Common myeloid progenitor, CD34-positive (primary cell): ENCODE results near the gene WDR7.
A peak's percentile ranks its signal among the peaks of the same experiment; 100 is the strongest.

Experiments used
- CTCF ChIA-PET: fragments of 350-600 bp; sonication (Branson Sonifier 250); formaldehyde crosslinking; loops from one replicate; lab custom pipeline; 2021; ENCODE audit warnings: antibody characterized with exemption; lab: Charles Lee
- POLR2A ChIA-PET: fragments of 350-600 bp; sonication (Branson Sonifier 250); formaldehyde crosslinking; loops from one replicate; lab custom pipeline; 2021; ENCODE audit warnings: antibody characterized with exemption; lab: Charles Lee
- DNase-seq, 3 donors: peaks; one replicate each; pipeline versions ENCODE4 v3.0.0 to v3.0.0-alpha.2; 2013
- H3K27ac ChIP-seq, 2 experiments: 1 replicate in 1 of 2; 2 replicates in 1 of 2; pipeline ENCODE4 v1.7.0; 2013; ENCODE audit warnings: inconsistent platforms in 2 of 2, low read length in 2 of 2, mild to moderate bottlenecking in 2 of 2, low read depth in 1 of 2, moderate library complexity in 1 of 2; ENCODE audit not compliant: severe bottlenecking in 2 of 2, insufficient read depth in 1 of 2, poor library complexity in 1 of 2
- H3K27me3 ChIP-seq, 5 experiments: replicated peaks in 2 of 5; 1 replicate in 3 of 5; 2 replicates in 2 of 5; pipeline versions ENCODE4 v1.6.1 to v1.7.0; 2013; ENCODE audit warnings: low read length in 4 of 5, mild to moderate bottlenecking in 2 of 5, moderate library complexity in 2 of 5, inconsistent platforms in 1 of 5; ENCODE audit not compliant: insufficient read depth in 5 of 5, control insufficient read depth in 4 of 5
- H3K36me3 ChIP-seq, 4 experiments: 1 replicate in 2 of 4; 2 replicates in 2 of 4; pipeline versions ENCODE4 v1.6.1 to v1.7.0; 2013; ENCODE audit warnings: low read length in 3 of 4, control low read depth in 1 of 4, mild to moderate bottlenecking in 1 of 4; ENCODE audit not compliant: control insufficient read depth in 4 of 4, insufficient read depth in 4 of 4
- H3K4me1 ChIP-seq, 4 experiments: 1 replicate in 3 of 4; 2 replicates in 1 of 4; pipeline versions ENCODE4 v1.6.1 to v1.7.1; 2013; ENCODE audit warnings: low read length in 3 of 4, mild to moderate bottlenecking in 3 of 4, control low read depth in 1 of 4, inconsistent platforms in 1 of 4, moderate library complexity in 1 of 4; ENCODE audit not compliant: control insufficient read depth in 4 of 4, insufficient read depth in 4 of 4; ENCODE audit errors: control extremely low read depth in 1 of 4
- H3K4me3 ChIP-seq, 7 experiments: 1 replicate in 4 of 7; 2 replicates in 3 of 7; pipeline versions ENCODE4 v1.5.1 to v1.7.0; 2013; ENCODE audit warnings: mild to moderate bottlenecking in 7 of 7, low read length in 6 of 7, moderate library complexity in 6 of 7, inconsistent platforms in 2 of 7, low read depth in 2 of 7, control low read depth in 1 of 7; ENCODE audit not compliant: insufficient read depth in 4 of 7, control insufficient read depth in 1 of 7; ENCODE audit errors: extremely low read depth in 1 of 7
- H3K9me3 ChIP-seq, 5 experiments: 1 replicate in 4 of 5; 2 replicates in 1 of 5; pipeline versions ENCODE4 v1.6.1 to v1.7.1; 2013; ENCODE audit warnings: low read length in 4 of 5, mild to moderate bottlenecking in 2 of 5, inconsistent platforms in 1 of 5, low read depth in 1 of 5, moderate library complexity in 1 of 5; ENCODE audit not compliant: control insufficient read depth in 4 of 5, insufficient read depth in 2 of 5; ENCODE audit errors: control extremely low read depth in 1 of 5
- WGBS: methylation state at CpG from one replicate; pipeline ENCODE4 v1.1.5; 2013; ENCODE audit not compliant: insufficient coverage; 5-methylcytosine and 5-hydroxymethylcytosine counted together

The WDR7 gene

DNA sequence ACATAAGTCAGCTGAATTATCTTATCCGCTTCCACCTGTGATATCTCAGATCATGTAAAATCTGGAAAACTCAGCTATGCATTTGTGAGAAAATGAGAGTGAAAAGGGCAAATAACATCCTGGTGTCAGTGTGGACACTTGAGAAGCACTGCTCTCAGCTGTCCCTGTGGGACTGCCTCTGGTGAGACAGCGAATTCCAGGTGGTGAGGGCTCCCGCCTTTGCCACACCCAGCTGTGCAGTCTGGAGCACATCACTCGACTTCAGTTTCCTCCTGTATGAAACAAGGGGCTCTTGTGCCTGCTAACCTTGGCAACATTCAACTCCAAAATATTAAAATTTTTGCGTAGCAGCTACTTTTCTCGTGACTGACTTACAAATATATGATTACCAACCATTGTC lies 300.9 kb downstream of the WDR7 start:
- Histone ChIP-seq H3K4me1 (no peaks in the 10 kb centered on the region), H3K27me3 (no peaks in the 10 kb centered on the region), H3K36me3 (no peaks in the 10 kb centered on the region), H3K27ac (no peak overlapping the region), H3K9me3 (no peaks in the 10 kb centered on the region), H3K4me3 (no peak overlapping the region)
- POLR2A ChIA-PET = no interaction called here
- no peak for DNase-seq
- CTCF ChIA-PET = interaction anchor here (0.9 kb wide), 1 partner anchor 20 kb away, joined by 3 read pairs; no protein-coding TSS in a partner anchor
- WGBS = 95% methylated on average over 3 of the region's 6 CpGs

DNA sequence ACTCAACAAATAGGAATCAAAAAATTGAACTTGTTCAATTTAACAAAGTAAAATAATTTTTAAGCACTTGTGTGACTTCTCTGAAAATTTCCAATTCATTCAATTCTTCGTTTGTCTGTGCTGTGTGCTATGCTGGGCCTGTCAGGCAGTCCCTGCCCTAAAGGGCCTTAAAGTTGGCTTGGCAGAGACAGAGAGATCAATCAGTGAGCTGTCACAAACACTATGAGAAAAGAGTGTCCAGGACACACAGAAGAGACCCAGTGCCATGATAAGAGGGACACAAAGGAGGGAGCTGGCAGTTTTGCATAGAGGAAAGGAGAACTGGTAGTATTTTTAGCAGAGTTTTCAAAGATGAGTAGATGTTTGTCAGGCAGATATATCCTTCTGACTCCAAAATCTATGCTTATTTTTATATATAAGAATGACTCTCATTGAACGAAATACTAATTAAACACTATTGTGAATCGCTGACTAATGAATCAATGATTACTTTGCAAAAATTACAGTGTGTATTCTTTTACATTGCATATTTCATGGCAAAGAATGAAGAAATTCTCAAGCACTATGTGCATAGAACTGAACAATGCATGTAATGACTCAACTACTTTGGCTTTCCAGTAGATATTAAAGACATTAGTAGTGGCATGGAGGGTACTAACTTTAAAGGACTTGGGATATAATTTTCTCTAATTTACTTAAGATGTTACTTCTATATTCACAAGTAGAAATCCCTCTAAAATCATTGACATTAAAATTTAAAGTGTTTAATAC lies 302.5 kb downstream of the WDR7 start:
- Histone ChIP-seq H3K4me3 (no peak overlapping the region), H3K36me3 (no peaks in the 10 kb centered on the region), H3K27ac (no peak overlapping the region), H3K4me1 (no peaks in the 10 kb centered on the region), H3K27me3 (no peaks in the 10 kb centered on the region), H3K9me3 (no peaks in the 10 kb centered on the region)
- WGBS = 100% methylated on average over 1 of the region's 3 CpGs
- ChIA-PET POLR2A (no interaction called here), CTCF (no interaction called here)
- DNase-seq = no peak

DNA sequence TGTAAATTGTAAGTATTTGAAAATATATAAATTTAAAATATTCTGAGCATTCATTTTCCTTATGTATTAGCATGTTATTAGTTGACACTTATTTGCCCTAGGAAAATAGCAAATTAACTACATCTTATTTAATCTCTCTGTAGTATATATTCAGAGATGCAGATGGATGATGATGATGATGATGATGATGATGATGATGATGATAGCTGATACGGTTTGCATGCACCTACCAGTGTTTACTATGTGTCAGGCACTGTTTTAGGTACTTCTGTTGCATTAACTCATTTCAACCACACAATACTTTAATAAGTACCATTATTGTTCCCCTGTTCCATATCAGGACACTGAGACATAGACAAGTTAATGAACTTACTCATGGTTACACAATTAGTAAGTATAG lies 304.3 kb downstream of the WDR7 start:
- no peaks in the 10 kb centered on the region for H3K9me3 ChIP-seq
- no peak overlapping the region for H3K27ac ChIP-seq
- CTCF ChIA-PET = no interaction called here
- peaks cover 0 to 2% (median 1%) of the 10 kb centered on the region in 4 experiments for H3K36me3 ChIP-seq
- DNase-seq = no peak
- no CpG with 5 or more reads among the region's 1 CpG for WGBS
- no peak overlapping the region for H3K4me3 ChIP-seq
- no peaks in the 10 kb centered on the region for H3K4me1 ChIP-seq
- POLR2A ChIA-PET = no interaction called here
- no peaks in the 10 kb centered on the region for H3K27me3 ChIP-seq

DNA sequence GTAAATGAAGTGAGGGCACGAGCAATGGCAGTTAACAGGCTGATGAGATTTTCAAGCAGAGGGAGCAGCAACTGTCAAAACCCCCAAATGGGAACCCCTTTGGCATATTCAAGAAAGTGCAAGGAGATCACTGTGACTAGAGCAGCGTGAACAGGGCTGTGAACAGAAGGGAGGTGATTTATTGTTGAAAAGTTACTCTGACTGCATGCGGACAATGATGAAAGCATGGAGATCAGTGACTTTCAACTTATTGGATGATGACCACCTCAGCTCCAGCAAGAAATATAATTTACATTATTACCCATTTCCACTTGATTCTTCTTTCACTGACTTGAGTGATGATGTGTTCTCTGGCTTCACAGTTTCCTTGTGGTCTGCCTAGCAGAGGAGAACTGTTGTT lies 308.0 kb downstream of the WDR7 start:
- ChIA-PET CTCF (no interaction called here), POLR2A (no interaction called here)
- H3K27ac ChIP-seq = no peak overlapping the region
- DNase-seq = no peak
- no peak overlapping the region for H3K4me3 ChIP-seq
- 100% methylated on average over 2 of the region's 3 CpGs for WGBS
- no peaks in the 10 kb centered on the region for H3K9me3 ChIP-seq
- H3K36me3 ChIP-seq = peaks cover 2 to 3% (median 2%) of the 10 kb centered on the region in 4 experiments
- no peaks in the 10 kb centered on the region for H3K27me3 ChIP-seq
- peaks cover 0 to 3% (median 0%) of the 10 kb centered on the region in 4 experiments for H3K4me1 ChIP-seq

DNA sequence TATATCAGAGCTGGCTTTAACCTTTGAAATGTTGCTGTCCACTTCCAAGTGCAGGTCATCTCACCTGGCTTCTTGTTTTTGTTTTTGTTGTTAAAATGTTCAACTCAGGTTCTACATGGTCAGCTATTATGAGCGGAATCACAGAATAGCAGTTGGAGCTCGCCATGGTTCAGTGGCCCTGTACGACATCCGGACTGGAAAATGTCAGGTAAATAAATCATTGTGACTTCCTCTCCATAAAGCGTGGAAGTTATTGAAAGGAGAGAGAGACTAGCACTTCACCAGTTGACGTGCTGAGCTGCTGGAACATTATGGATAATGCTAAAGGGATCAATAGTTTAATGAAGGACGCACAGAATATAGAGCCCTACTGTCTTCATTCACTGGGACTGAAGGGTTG lies 311.2 kb downstream of the WDR7 start:
- DNase-seq = peak in 1 of 3 donors; percentile 3
- H3K36me3 ChIP-seq = peaks cover 2 to 5% (median 3%) of the 10 kb centered on the region in 4 experiments
- H3K27ac ChIP-seq = no peak overlapping the region
- peaks cover 0 to 3% (median 0%) of the 10 kb centered on the region in 4 experiments for H3K4me1 ChIP-seq
- no peaks in the 10 kb centered on the region for H3K27me3 ChIP-seq
- WGBS = 76% methylated on average over 7 of the region's 7 CpGs
- H3K9me3 ChIP-seq = no peaks in the 10 kb centered on the region
- POLR2A ChIA-PET = no interaction called here
- no peak overlapping the region for H3K4me3 ChIP-seq
- CTCF ChIA-PET = no interaction called here

DNA sequence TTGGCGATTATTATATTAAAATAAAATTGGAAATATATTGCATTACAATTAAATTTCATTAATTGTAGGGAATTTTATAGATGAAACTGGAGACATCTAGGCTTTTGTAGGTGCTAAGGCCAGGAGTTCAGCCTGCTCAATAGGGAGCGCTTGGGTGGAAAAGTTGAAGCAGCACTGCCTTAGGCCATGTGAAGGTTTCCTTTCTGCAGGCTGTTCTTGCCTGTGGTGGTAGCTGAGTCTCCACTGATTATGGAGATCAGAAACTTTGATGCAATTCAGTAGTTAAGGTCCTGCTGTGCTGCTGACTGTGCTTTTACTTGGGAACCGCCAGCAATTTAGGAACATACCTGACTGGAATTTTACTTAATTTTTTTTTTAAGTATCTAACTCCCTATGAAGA lies 315.9 kb downstream of the WDR7 start:
- H3K27ac ChIP-seq = no peak overlapping the region
- ChIA-PET CTCF (no interaction called here), POLR2A (no interaction called here)
- no peak overlapping the region for H3K4me3 ChIP-seq
- H3K9me3 ChIP-seq = no peaks in the 10 kb centered on the region
- no peak for DNase-seq
- no peaks in the 10 kb centered on the region for H3K27me3 ChIP-seq
- WGBS = 92% methylated on average over 1 of the region's 3 CpGs
- H3K4me1 ChIP-seq = no peaks in the 10 kb centered on the region
- H3K36me3 ChIP-seq = peaks cover 0 to 3% (median 2%) of the 10 kb centered on the region in 4 experiments

DNA sequence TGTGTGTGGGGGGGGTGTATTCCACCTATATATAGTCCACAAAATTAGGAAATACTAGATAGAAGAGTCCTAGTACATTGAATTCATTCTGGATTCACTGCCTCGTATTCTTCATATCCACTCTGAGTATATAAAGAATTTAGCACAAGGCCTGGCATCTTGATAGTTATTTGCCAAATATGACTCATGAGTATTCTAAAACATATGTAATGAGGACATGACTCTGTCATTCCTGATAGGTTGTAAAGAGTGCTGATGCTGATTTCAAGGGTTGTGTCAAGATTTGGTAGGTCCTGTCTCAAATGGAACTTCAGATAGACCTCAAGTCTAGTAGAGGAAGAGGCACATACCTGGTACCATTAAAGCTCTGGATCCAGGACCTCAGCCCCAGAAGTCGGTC lies 322.3 kb downstream of the WDR7 start:
- Histone ChIP-seq H3K4me3 (no peak overlapping the region), H3K27me3 (no peaks in the 10 kb centered on the region), H3K27ac (no peak overlapping the region), H3K9me3 (no peaks in the 10 kb centered on the region), H3K36me3 (no peaks in the 10 kb centered on the region), H3K4me1 (no peaks in the 10 kb centered on the region)
- DNase-seq = no peak
- ChIA-PET CTCF (no interaction called here), POLR2A (no interaction called here)
- WGBS = no CpG with 5 or more reads among the region's 2 CpGs
